CD4-positive, alpha-beta T cell treated with Interleukin-12 subunit alpha and Interleukin-12 subunit beta, for 1 hour (primary cell): ENCODE results near the gene PTPN6.
"Not testable (repeated sequence)": the region's sequence is repeated elsewhere in the genome, so short reads cannot be mapped to it uniquely, and the experiment has no call there.

ENCODE experiments used
- DNase-seq: peaks from one replicate; pipeline ENCODE4 v3.0.0-alpha.2; 2020

Gene PTPN6

GRCh38 chr12:6950811-6951540, at the start of gene PTPN6:
Gene PTPN6 (plus strand): TSS chr12:6951356. CDS start chr12:6951513, 157 bp downstream.
- DNase-seq = peak; percentile 65

DNA sequence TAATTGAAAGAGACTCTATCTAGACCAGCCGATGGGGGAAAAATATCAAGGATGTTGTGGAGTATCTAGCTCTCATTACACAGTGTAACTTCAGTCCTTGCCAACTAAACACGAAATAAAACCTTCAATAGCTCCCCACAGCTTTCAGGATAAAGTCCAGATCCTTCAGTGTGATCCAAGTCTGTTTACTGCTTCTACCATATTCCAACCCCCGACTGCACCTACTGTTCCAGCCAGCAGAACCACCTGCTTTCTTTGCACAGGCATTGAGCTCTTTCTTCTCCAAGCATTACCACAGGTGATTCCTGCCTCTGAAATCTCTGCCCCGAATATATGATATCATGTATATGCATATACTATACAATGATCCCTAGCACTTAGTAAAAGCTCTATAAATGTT, 48.7 kb upstream of the PTPN6 start:
- no peak for DNase-seq

GRCh38 chr12:6903722-6904121, 47.4 kb upstream of the PTPN6 start:
- no peak for DNase-seq

DNA sequence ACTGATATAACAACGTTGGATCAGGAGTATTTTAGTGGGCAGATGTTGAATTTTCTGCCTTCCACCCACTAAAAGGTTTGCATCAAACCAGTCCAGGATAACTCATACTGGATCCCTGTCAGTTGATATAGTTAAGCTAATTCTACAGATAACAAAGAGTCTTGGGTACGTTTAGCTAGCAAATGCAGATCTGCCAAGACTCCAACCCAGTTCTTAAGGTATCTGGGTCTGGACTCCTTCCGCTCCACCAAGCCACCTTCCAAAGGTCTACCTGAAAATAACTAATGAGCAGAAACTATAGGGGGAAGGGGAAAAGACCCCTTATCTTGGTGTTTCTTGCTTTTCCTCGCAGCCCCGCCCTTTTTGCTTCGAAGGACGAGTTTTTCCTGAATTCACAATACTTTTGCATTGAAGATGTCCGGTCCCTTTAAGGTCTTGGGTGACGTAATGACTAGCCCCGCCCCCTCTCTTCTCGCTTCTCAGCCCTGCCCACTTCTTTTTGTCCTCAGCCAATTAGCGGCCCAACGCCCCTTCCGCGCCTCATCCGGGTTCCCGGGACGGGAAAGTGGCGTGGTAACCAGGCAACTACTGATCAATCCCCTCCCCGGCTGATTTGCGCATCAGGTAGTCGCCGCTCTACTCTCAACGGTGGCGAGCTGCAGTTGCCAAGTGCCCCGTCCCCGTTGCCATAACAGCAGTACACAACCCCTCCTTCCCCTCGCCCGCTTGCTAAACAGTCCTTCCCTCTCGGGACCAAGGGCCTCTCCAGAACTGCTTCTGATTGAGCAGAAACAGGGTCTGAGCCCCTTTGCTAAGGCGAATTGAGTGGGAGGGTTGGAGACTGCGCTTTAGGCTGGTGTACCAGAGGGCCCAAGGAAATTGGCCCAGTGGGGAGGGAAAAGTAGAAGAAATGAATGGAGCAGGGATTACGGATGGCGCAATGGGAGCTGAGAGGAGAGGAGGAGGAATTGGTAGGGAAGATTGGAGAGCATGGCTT, 46.6 kb upstream of the PTPN6 start, which contains the start of gene LRRC23:
TSS of gene LRRC23 (plus strand) at position 543 of the 997 bp plus-strand sequence. CDS start 812 bp downstream, outside the sequence.
- peak; percentile 99 for DNase-seq

GRCh38 chr12:6905414-6906040, 45.6 kb upstream of the PTPN6 start:
- no peak for DNase-seq

- not testable (repeated sequence) for DNase-seq
Measured at GRCh38 chr12:6908141-6908540, 43.0 kb upstream of the PTPN6 start.

DNA sequence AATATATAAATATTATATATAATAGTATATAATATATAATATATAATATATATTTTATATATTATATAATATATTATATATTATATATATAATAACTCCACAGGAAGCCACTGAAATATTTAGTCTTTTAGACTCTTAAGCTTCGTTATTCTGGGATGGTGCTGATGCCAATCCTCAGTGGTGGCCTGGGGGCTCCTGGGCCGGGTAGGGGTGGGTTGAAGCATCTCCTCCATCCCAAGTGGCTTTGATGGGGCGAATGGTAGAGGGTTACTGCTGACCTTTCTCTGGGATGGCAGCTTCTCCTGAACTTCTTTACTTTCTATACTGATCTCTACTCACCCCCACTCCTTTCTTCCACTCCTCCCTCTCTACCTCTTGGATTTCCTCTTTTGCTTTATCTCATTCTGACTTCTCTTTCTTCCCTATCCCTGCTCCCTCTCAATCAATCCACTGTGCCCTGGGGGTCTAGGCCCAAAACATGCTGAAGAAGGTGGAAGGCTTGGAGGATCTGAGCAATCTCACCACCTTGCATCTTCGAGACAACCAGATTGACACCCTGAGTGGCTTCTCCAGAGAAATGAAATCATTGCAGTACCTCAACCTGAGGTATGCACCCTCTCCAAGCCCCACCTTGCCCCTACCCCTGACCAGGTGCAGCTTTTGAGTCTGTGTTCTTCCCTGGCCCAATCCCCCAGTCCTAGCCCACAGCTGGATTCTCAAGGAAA, 41.6 kb upstream of the PTPN6 start:
- DNase-seq = no peak

- no peak for DNase-seq
Measured at GRCh38 chr12:6912164-6912935, 38.8 kb upstream of the PTPN6 start.

- DNase-seq = peak; percentile 89
Measured at GRCh38 chr12:6914246-6914946, 36.8 kb upstream of the PTPN6 start, which contains the start of gene ENO2. Gene ENO2 (plus strand): TSS chr12:6914580. CDS start chr12:6915833, 1,253 bp downstream.

DNA sequence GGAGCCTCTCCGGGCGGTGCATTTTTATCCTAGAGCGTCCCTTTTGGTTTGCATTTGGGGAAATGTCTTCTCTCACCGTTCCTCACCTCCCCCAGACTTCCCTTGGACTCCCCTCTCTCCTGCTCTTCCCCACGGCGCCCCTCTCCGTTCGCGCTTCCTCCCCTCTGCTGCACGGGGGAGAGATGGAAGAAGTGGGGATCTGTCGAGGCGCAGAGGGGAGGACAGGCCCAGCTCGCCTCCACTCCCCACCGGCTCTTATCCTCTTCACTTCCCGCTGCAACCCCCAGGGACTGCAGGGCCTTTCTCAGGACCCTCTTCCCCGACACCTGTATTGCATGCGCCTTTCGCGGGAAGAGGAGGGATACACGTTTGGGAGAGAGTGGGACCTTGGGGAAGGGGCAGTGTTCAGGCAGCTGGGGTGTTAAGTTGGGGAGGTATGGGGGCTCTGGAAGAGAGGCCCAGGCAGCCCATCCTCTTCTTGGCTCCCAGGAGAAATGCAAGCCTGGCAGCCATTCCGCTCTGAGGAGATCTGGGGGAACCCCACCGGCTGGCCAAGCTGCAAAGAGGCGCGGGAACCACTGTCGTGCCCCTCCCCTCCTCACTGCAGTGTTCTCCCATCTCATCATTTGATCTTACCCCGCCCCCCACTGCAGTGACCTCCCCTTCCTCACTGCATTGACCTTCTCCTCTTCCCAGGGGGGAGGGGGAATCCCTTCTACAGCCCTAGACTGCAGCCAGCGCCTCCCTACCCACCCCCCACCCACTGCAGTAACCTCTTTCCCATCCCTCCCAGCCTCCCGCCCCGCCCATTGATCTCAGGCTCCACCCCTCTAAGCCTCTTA, 36.0 kb upstream of the PTPN6 start:
- DNase-seq = peak; percentile 28

GRCh38 chr12:6915789-6916285, 35.3 kb upstream of the PTPN6 start:
- no peak for DNase-seq

- DNase-seq = no peak
Measured at GRCh38 chr12:6916426-6917200, 34.5 kb upstream of the PTPN6 start.

DNA sequence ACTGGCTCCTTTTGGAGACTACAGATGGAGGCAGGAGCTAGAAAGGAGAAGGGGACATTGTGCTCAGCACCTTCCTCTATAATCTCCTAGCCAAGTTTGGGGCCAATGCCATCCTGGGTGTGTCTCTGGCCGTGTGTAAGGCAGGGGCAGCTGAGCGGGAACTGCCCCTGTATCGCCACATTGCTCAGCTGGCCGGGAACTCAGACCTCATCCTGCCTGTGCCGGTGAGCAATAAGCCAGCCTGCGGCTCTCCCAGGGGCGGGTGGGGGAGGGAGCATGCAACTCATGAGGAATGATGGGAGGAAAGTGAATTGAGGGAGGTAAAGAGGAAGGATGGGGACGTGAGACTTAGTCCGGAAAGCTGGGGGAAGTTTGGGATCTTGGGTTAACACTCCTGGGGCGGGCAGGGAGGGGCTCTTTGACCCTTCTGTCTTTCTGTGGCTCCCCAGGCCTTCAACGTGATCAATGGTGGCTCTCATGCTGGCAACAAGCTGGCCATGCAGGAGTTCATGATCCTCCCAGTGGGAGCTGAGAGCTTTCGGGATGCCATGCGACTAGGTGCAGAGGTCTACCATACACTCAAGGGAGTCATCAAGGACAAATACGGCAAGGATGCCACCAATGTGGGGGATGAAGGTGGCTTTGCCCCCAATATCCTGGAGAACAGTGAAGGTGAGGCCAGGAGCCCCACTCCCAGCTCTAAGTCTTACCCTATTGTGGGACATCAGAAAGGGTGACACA, 33.5 kb upstream of the PTPN6 start:
- DNase-seq = no peak

- DNase-seq = no peak
Measured at GRCh38 chr12:6919588-6919987, 31.6 kb upstream of the PTPN6 start.

GRCh38 chr12:6921539-6921938, 29.6 kb upstream of the PTPN6 start:
- DNase-seq = no peak

- no peak for DNase-seq
Measured at GRCh38 chr12:6921996-6922946, 28.9 kb upstream of the PTPN6 start.
